HepG2 (cell line): ENCODE measurements around the gene ALDH4A1. TPM values are rescaled to one million over a fixed set of nuclear protein-coding genes. Genes with fewer than 3 reads are reported as not detected.

Experiments used
- DPF2 ChIP-seq: sonication (generic); formaldehyde crosslinking; IDR thresholded peaks from 2 replicates; pipeline ENCODE4 v1.4.0; 2020; ENCODE audit warnings: mild to moderate bottlenecking, low read depth, missing genetic modification reagents, borderline replicate concordance
- ELF4 ChIP-seq: sonication (generic); formaldehyde crosslinking; IDR thresholded peaks from 2 replicates; pipeline ENCODE4 v1.5.0; 2020; ENCODE audit warnings: missing genetic modification reagents, mild to moderate bottlenecking, moderate library complexity, borderline replicate concordance
- GZF1 ChIP-seq: sonication (generic); formaldehyde crosslinking; IDR thresholded peaks from 2 replicates; pipeline ENCODE4 v1.5.1; 2020; ENCODE audit warnings: mild to moderate bottlenecking, missing genetic modification reagents
- HES4 ChIP-seq: sonication (generic); formaldehyde crosslinking; IDR thresholded peaks from 2 replicates; pipeline ENCODE4 v1.9.0; 2021; ENCODE audit warnings: mild to moderate bottlenecking, missing genetic modification reagents, borderline replicate concordance
- HNF1A ChIP-seq, 2 experiments: sonication (generic) in 1 of 2; formaldehyde crosslinking in 1 of 2; IDR thresholded peaks; 2 replicates each; pipeline versions ENCODE4 v1.4.0 to v1.6.1; 2016 to 2020; ENCODE audit warnings: borderline replicate concordance in 1 of 2, low read depth in 1 of 2, mild to moderate bottlenecking in 1 of 2, missing genetic modification reagents in 1 of 2
- IKZF1 ChIP-seq: fragments of 450-650 bp; IDR thresholded peaks from 2 replicates; pipeline ENCODE4 v1.7.1; 2016
- MED8 ChIP-seq: sonication (generic); formaldehyde crosslinking; IDR thresholded peaks from 2 replicates; pipeline ENCODE4 v1.8.1; 2023; ENCODE audit warnings: mild to moderate bottlenecking, missing genetic modification reagents; ENCODE audit not compliant: insufficient replicate concordance
- NFIC ChIP-seq: IDR thresholded peaks from 2 replicates; pipeline ENCODE4 v1.6.1; 2012; ENCODE audit warnings: mild to moderate bottlenecking, low read length, inconsistent platforms
- POLR2A ChIP-seq, 2 experiments: IDR thresholded peaks; 2 replicates each; pipeline ENCODE4 v1.6.1; 2011; ENCODE audit warnings: low read depth in 2 of 2, low read length in 2 of 2, mild to moderate bottlenecking in 1 of 2, moderate library complexity in 1 of 2; ENCODE audit not compliant: insufficient read depth in 1 of 2
- PRDM10 ChIP-seq: sonication (generic); formaldehyde crosslinking; IDR thresholded peaks from 2 replicates; pipeline ENCODE4 v1.4.0; 2020; ENCODE audit warnings: low read depth, missing genetic modification reagents
- SMAD3 ChIP-seq: sonication (generic); formaldehyde crosslinking; IDR thresholded peaks from 2 replicates; pipeline ENCODE4 v1.4.0; 2020; ENCODE audit warnings: missing genetic modification reagents
- SMAD9 ChIP-seq: sonication (generic); formaldehyde crosslinking; IDR thresholded peaks from 2 replicates; pipeline ENCODE4 v1.5.1; 2020; ENCODE audit warnings: mild to moderate bottlenecking, missing genetic modification reagents
- SNAPC2 ChIP-seq: sonication (generic); formaldehyde crosslinking; IDR thresholded peaks from 2 replicates; pipeline ENCODE4 v1.8.1; 2022; ENCODE audit warnings: mild to moderate bottlenecking, missing genetic modification reagents
- ZBTB49 ChIP-seq: sonication (generic); formaldehyde crosslinking; IDR thresholded peaks from 2 replicates; pipeline ENCODE4 v1.4.0; 2020; ENCODE audit warnings: missing genetic modification reagents, borderline replicate concordance
- ZMAT5 ChIP-seq: sonication (generic); formaldehyde crosslinking; IDR thresholded peaks from 2 replicates; pipeline ENCODE4 v1.5.0; 2020; ENCODE audit warnings: mild to moderate bottlenecking, low read depth, missing genetic modification reagents, borderline replicate concordance
- ZNF232 ChIP-seq: sonication (generic); formaldehyde crosslinking; IDR thresholded peaks from 2 replicates; pipeline ENCODE4 v1.4.0; 2020; ENCODE audit warnings: missing genetic modification reagents, borderline replicate concordance
- ZNF468 ChIP-seq: sonication (generic); formaldehyde crosslinking; IDR thresholded peaks from 2 replicates; pipeline ENCODE4 v1.8.0; 2022; ENCODE audit warnings: mild to moderate bottlenecking, moderate library complexity, missing genetic modification reagents
- ZNF816 ChIP-seq: sonication (generic); formaldehyde crosslinking; IDR thresholded peaks from 2 replicates; pipeline ENCODE4 v1.8.0; 2022; ENCODE audit warnings: missing genetic modification reagents, mild to moderate bottlenecking, borderline replicate concordance
- polyA plus RNA-seq, 8 experiments: library from polyadenylated mRNA; depleted of rRNA in 3 of 8; stranded (reverse) in 7 of 8; unstranded in 1 of 8; fragments of >200 nt; fragmentation: Illumina TruSeq in 4 of 8; extraction: Trizol in 4 of 8; gene quantifications; 2 replicates each; pipeline versions ENCODE4 v1.2.1 to v1.2.3, GENCODE V29; 2011 to 2016; ENCODE audit warnings: low read depth in 4 of 8, missing spikeins in 1 of 8, mixed read lengths in 1 of 8; ENCODE audit not compliant: insufficient read depth in 1 of 8
- total RNA-seq, 5 experiments: library from RNA; depleted of rRNA; stranded (reverse); fragments of >200 nt; fragmentation: Illumina TruSeq; extraction: Trizol; gene quantifications; 2 replicates each; pipeline ENCODE4 v1.2.3, GENCODE V29; 2016; ENCODE audit warnings: low read depth in 1 of 5

The ALDH4A1 gene
- total and polyA plus RNA-seq, 2 of the 13 experiments (the other 11 are each of a cell fraction or from before 2014, with no cell fraction given) = 76.4 to 240 TPM

- TF ChIP-seq SMAD3 (no peak; the same call in 1 of the 2 replicates), ZBTB49 (CRISPR knock-in tag) (no peak), POLR2A (IDR thresholded peaks at IDR 0.05; ENCODE audit: insufficient read depth in 1 of 2, low read depth in 2 of 2, low read length in 2 of 2) (peak; percentile 39 to 73; a peak in 3 of 4 replicates), GZF1 (CRISPR knock-in tag) (no peak), MED8 (CRISPR knock-in tag) (peak; percentile 73), HNF1A (IDR thresholded peaks at IDR 0.05; ENCODE audit: low read depth) (peak; percentile 95), HNF1A (CRISPR knock-in tag; IDR thresholded peaks at IDR 0.05; ENCODE audit: borderline replicate concordance) (peak; percentile 97), ELF4 (no peak; the same call in 1 of the 2 replicates), ZNF232 (CRISPR knock-in tag) (no peak), SMAD9 (CRISPR knock-in tag) (no peak), PRDM10 (CRISPR knock-in tag) (peak; percentile 94), SNAPC2 (no peak), ZMAT5 (no peak), ZNF816 (CRISPR knock-in tag) (peak; percentile 64; the same call in 1 of the 2 replicates), IKZF1 (no peak), ZNF468 (no peak), HES4 (CRISPR knock-in tag) (no peak), NFIC (no peak), DPF2 (CRISPR knock-in tag) (peak; percentile 80; the same call in 1 of the 2 replicates)
Observed at GRCh38 chr1:18901147-18901951, 1.0 kb downstream of the ALDH4A1 start (continued).
